PC-9 (cell line): ENCODE data around the gene FAM111A. TPM values are rescaled to one million over a fixed set of nuclear protein-coding genes. Genes with fewer than 3 reads are reported as not detected.

Experiments
- BruUV-seq: library from RNA; stranded (reverse); fragments of 400-500 nt; replicated peaks from 2 replicates; lab custom pipeline; 2021; lab: Mats Ljungman, UMichigan
- CTCF ChIA-PET: fragments of 300-600 bp; sonication (Branson Sonifier 250); formaldehyde crosslinking; loops from one replicate; lab custom pipeline; 2022; ENCODE audit warnings: antibody characterized with exemption; lab: Charles Lee
- POLR2A ChIA-PET: fragments of 300-600 bp; sonication (Branson Sonifier 250); formaldehyde crosslinking; loops from one replicate; lab custom pipeline; 2022; ENCODE audit warnings: antibody characterized with exemption; ENCODE audit not compliant: unreplicated experiment; lab: Charles Lee
- DNase-seq, 2 experiments: peaks; one replicate each; pipeline versions ENCODE4 v3.0.0 to v3.0.0-alpha.2; 2015 to 2022; ENCODE audit warnings: mixed read lengths in 1 of 2
- H2AFZ ChIP-seq: fragments of 200-600 bp; sonication (generic); 2 replicates; pipeline ENCODE4 v1.8.1; 2017; ENCODE audit warnings: antibody characterized with exemption
- H3F3A ChIP-seq: fragments of 200-600 bp; sonication (generic); 2 replicates; pipeline ENCODE4 v1.8.1; 2017; ENCODE audit warnings: antibody characterized with exemption, mild to moderate bottlenecking, low read depth; ENCODE audit not compliant: insufficient read depth
- H3K27ac ChIP-seq: fragments of 200-600 bp; sonication (generic); 2 replicates; pipeline ENCODE4 v1.6.1; 2016; ENCODE audit warnings: mixed run types
- H3K27me3 ChIP-seq: fragments of 200-600 bp; sonication (generic); 2 replicates; pipeline ENCODE4 v1.6.1; 2016; ENCODE audit warnings: low read depth, mixed run types; ENCODE audit not compliant: insufficient read depth
- H3K36me3 ChIP-seq: fragments of 200-600 bp; sonication (generic); 2 replicates; pipeline ENCODE4 v1.6.1; 2016; ENCODE audit warnings: low read depth, mixed run types
- H3K4me1 ChIP-seq: fragments of 200-600 bp; sonication (generic); replicated peaks from 2 replicates; pipeline ENCODE4 v1.6.1; 2016; ENCODE audit warnings: mixed run types; ENCODE audit not compliant: insufficient read depth
- H3K4me2 ChIP-seq: fragments of 200-600 bp; sonication (generic); 2 replicates; pipeline ENCODE4 v1.6.1; 2017; ENCODE audit warnings: mixed run types
- H3K4me3 ChIP-seq: fragments of 200-600 bp; sonication (generic); 2 replicates; pipeline ENCODE4 v1.6.1; 2016; ENCODE audit warnings: mixed run types
- H3K79me2 ChIP-seq: fragments of 200-600 bp; sonication (generic); 2 replicates; pipeline ENCODE4 v1.6.1; 2017; ENCODE audit warnings: low read depth, mixed run types
- H3K9me2 ChIP-seq: fragments of 200-600 bp; sonication (generic); 2 replicates; pipeline ENCODE4 v1.8.1; 2017; ENCODE audit warnings: mild to moderate bottlenecking; ENCODE audit not compliant: insufficient read depth
- H3K9me3 ChIP-seq: fragments of 200-600 bp; sonication (generic); 2 replicates; pipeline ENCODE4 v1.8.1; 2016; ENCODE audit warnings: low read depth; ENCODE audit not compliant: insufficient read depth
- H4K20me1 ChIP-seq: fragments of 200-600 bp; sonication (generic); 2 replicates; pipeline ENCODE4 v1.8.1; 2017; ENCODE audit not compliant: insufficient read depth
- CTCF ChIP-seq: fragments of 200-600 bp; sonication (generic); conservative IDR thresholded peaks from 2 replicates; pipeline ENCODE4 v1.6.1; 2017; ENCODE audit warnings: mixed run types, antibody characterized with exemption, mild to moderate bottlenecking, moderate library complexity
- EZH2 ChIP-seq: fragments of 200-600 bp; sonication (generic); IDR thresholded peaks from 2 replicates; pipeline ENCODE4 v1.8.0; 2017; ENCODE audit warnings: antibody characterized with exemption, low read depth
- intact Hi-C: fragments of 100-400 bp; cut with micrococcal nuclease; formaldehyde crosslinking; loops from one replicate; pipeline ENCODE4 v1.10.0; 2022; ENCODE audit not compliant: unreplicated experiment
- total RNA-seq: library from RNA; stranded (reverse); gene quantifications from 2 replicates; pipeline ENCODE4 v1.2.3, GENCODE V29; 2021

Gene FAM111A
- total RNA-seq, 1 experiment from 2014 or later, result 95.3 TPM

GRCh38 chr11:59158206-59159068 lies 15.8 kb downstream of the FAM111A start:
- Histone ChIP-seq H2AFZ (no peak overlapping the region), H4K20me1 (no peaks in the 10 kb centered on the region), H3K9me3 (no peaks in the 10 kb centered on the region), H3K4me3 (no peak overlapping the region), H3K36me3 (no peaks in the 10 kb centered on the region), H3K4me2 (no peak overlapping the region), H3K4me1 (no peaks in the 10 kb centered on the region), H3F3A (no peaks in the 10 kb centered on the region), H3K27ac (no peak overlapping the region), H3K9me2 (no peaks in the 10 kb centered on the region), H3K79me2 (no peaks in the 10 kb centered on the region), H3K27me3 (0 out of 2 replicates have a peak, but pooled peaks cover 15% of the 10 kb centered on the region)
- intact Hi-C loops, result loop anchor here (1.0 kb wide), 1 partner anchor 504 kb away; no protein-coding TSS in a partner anchor
- no TSS peak for BruUV-seq
- ChIA-PET POLR2A (interaction anchor here (0.5 to 0.7 kb wide), 4 partner anchors 13 to 143 kb away, joined by 3 to 6 read pairs (median 3); no protein-coding TSS in a partner anchor), CTCF (interaction anchor here (0.6 to 1.2 kb wide), 6 partner anchors 10 to 1450 kb away, joined by 3 to 11 read pairs (median 6); partner anchors contain the start of gene FAM111A)
- no peak for TF ChIP-seq EZH2
- peak; percentile 95 for TF ChIP-seq CTCF
- DNase-seq, result peak; percentile 53 to 59

GRCh38 chr11:59164028-59164427 lies 21.4 kb downstream of the FAM111A start:
- Histone ChIP-seq H3K4me3 (no peak overlapping the region), H3F3A (no peaks in the 10 kb centered on the region), H3K27ac (no peak overlapping the region), H3K27me3 (0 out of 2 replicates have a peak, but pooled peaks cover 15% of the 10 kb centered on the region), H3K4me1 (no peaks in the 10 kb centered on the region), H3K9me3 (no peaks in the 10 kb centered on the region), H4K20me1 (no peaks in the 10 kb centered on the region), H3K9me2 (no peaks in the 10 kb centered on the region), H3K4me2 (no peak overlapping the region), H2AFZ (no peak overlapping the region), H3K79me2 (no peaks in the 10 kb centered on the region), H3K36me3 (no peaks in the 10 kb centered on the region)
- TF ChIP-seq CTCF (no peak), EZH2 (no peak)
- no TSS peak for BruUV-seq
- intact Hi-C loops, result no loop called here
- CTCF ChIA-PET, result no interaction called here
- no peak for DNase-seq
- POLR2A ChIA-PET, result no interaction called here

- TF ChIP-seq CTCF, result peak; percentile 93
- TF ChIP-seq EZH2, result no peak
- POLR2A ChIA-PET, result interaction anchor here (0.5 to 0.7 kb wide), 3 partner anchors 83 to 1393 kb away, joined by 3 to 6 read pairs (median 3); no protein-coding TSS in a partner anchor
These were observed 29.1 kb downstream of the FAM111A start, which contains the start of gene DTX4 for GRCh38 chr11:59171508-59172322. Gene DTX4, plus strand, starts transcription at chr11:59172132. Its CDS starts 464 bp downstream, at chr11:59172596.

More at GRCh38 chr11:59171508-59172322, 29.1 kb downstream of the FAM111A start, which contains the start of gene DTX4:
- H3K79me2 ChIP-seq, result peaks cover 37% of the 10 kb centered on the region
- no peaks in the 10 kb centered on the region for H3K27me3 ChIP-seq
- peak within 1 kb of the TSS; percentile 96 for H3K4me2 ChIP-seq
- intact Hi-C loops, result loop anchor here (1.0 to 5.0 kb wide), 7 partner anchors 29 to 509 kb away; partner anchors contain the start of gene FAM111A
- peak within 1 kb of the TSS; percentile 85 for H3K27ac ChIP-seq
- peaks cover 37% of the 10 kb centered on the region for H3F3A ChIP-seq
- peak; percentile 80 to 92 for DNase-seq
- H2AFZ ChIP-seq, result peak within 1 kb of the TSS; percentile 98
- H3K4me1 ChIP-seq, result peaks cover 28% of the 10 kb centered on the region
- peak within 1 kb of the TSS; percentile 96 for H3K4me3 ChIP-seq
- H3K36me3 ChIP-seq, result peaks cover 10% of the 10 kb centered on the region
- no peaks in the 10 kb centered on the region for H4K20me1 ChIP-seq
- no peaks in the 10 kb centered on the region for H3K9me3 ChIP-seq
- CTCF ChIA-PET, result interaction anchor here (0.5 to 2.4 kb wide), 19 partner anchors 10 to 1772 kb away, joined by 3 to 67 read pairs (median 3); partner anchors contain the start of gene FAM111A
- no TSS peak for BruUV-seq
- H3K9me2 ChIP-seq, result no peaks in the 10 kb centered on the region
